Adipocyte (in vitro differentiated cells): Measurements from ENCODE around the gene RAB5A.
A peak's percentile ranks its signal among the peaks of the same experiment; 100 is the strongest.
"Not testable (repeated sequence)": the region's sequence is repeated elsewhere in the genome, so short reads cannot be mapped to it uniquely, and the experiment has no call there.

Experiments
- DNase-seq: peaks from one replicate; pipeline ENCODE4 v3.0.0-alpha.2; 2015; ENCODE audit warnings: low read depth
- H3K27me3 ChIP-seq: replicated peaks from 2 replicates; pipeline ENCODE4 v1.7.0; 2013; ENCODE audit warnings: mild to moderate bottlenecking, low read length, moderate library complexity; ENCODE audit not compliant: control insufficient read depth, insufficient read depth
- H3K36me3 ChIP-seq: 2 replicates; pipeline ENCODE4 v1.7.0; 2013; ENCODE audit warnings: low read length, mild to moderate bottlenecking, moderate library complexity; ENCODE audit not compliant: control insufficient read depth, insufficient read depth, severe bottlenecking
- H3K4me1 ChIP-seq: 2 replicates; pipeline ENCODE4 v1.7.0; 2013; ENCODE audit warnings: mild to moderate bottlenecking, low read length, moderate library complexity; ENCODE audit not compliant: control insufficient read depth, insufficient read depth
- H3K4me3 ChIP-seq: 2 replicates; pipeline ENCODE4 v1.7.0; 2013; ENCODE audit warnings: mild to moderate bottlenecking, low read length, moderate library complexity
- H3K9ac ChIP-seq: 2 replicates; pipeline ENCODE4 v1.7.0; 2013; ENCODE audit warnings: mild to moderate bottlenecking, low read length, moderate library complexity
- H3K9me3 ChIP-seq: 2 replicates; pipeline ENCODE4 v1.7.0; 2013; ENCODE audit warnings: mild to moderate bottlenecking, low read length, moderate library complexity; ENCODE audit not compliant: control insufficient read depth

RAB5A gene

GRCh38 chr3:19950316-19950715, 3.4 kb downstream of the RAB5A start:
- DNase-seq = no peak
- Histone ChIP-seq H3K4me1 (peaks cover 19% of the 10 kb centered on the region), H3K27me3 (no peaks in the 10 kb centered on the region), H3K36me3 (peaks cover 46% of the 10 kb centered on the region), H3K9ac (peak overlapping the region; percentile 96), H3K4me3 (peak overlapping the region; percentile 99), H3K9me3 (no peaks in the 10 kb centered on the region)

- H3K27me3 ChIP-seq = no peaks in the 10 kb centered on the region
- H3K9me3 ChIP-seq = no peaks in the 10 kb centered on the region
- H3K4me1 ChIP-seq = peaks cover 7% of the 10 kb centered on the region
- H3K4me3 ChIP-seq = no peak overlapping the region
- H3K9ac ChIP-seq = no peak overlapping the region
- DNase-seq = no peak
- peaks cover 76% of the 10 kb centered on the region for H3K36me3 ChIP-seq
Measured at GRCh38 chr3:19954676-19955075, 7.8 kb downstream of the RAB5A start.

- not testable (repeated sequence) for H3K4me3 ChIP-seq, H3K4me1 ChIP-seq
- peaks cover 74% of the 10 kb centered on the region for H3K36me3 ChIP-seq
Measured at GRCh38 chr3:19957354-19957753, 10.5 kb downstream of the RAB5A start.

GRCh38 chr3:19959505-19959904, 12.6 kb downstream of the RAB5A start:
- Histone ChIP-seq H3K36me3 (peaks cover 54% of the 10 kb centered on the region), H3K4me1 (no peaks in the 10 kb centered on the region), H3K9me3 (no peaks in the 10 kb centered on the region), H3K4me3 (no peak overlapping the region), H3K9ac (no peak overlapping the region), H3K27me3 (no peaks in the 10 kb centered on the region)
- no peak for DNase-seq

More at GRCh38 chr3:19957354-19957753, 10.5 kb downstream of the RAB5A start:
- H3K9ac ChIP-seq, H3K27me3 ChIP-seq, DNase-seq, H3K9me3 ChIP-seq: not testable (repeated sequence)

- DNase-seq = no peak
- Histone ChIP-seq H3K9me3 (no peaks in the 10 kb centered on the region), H3K36me3 (peaks cover 42% of the 10 kb centered on the region), H3K4me3 (no peak overlapping the region), H3K9ac (no peak overlapping the region), H3K4me1 (no peaks in the 10 kb centered on the region), H3K27me3 (no peaks in the 10 kb centered on the region)
Measured at GRCh38 chr3:19960696-19961095, 13.8 kb downstream of the RAB5A start.

GRCh38 chr3:19961960-19962359, 15.1 kb downstream of the RAB5A start:
- DNase-seq = no peak
- no peaks in the 10 kb centered on the region for H3K27me3 ChIP-seq
- peaks cover 30% of the 10 kb centered on the region for H3K36me3 ChIP-seq
- no peak overlapping the region for H3K4me3 ChIP-seq
- no peaks in the 10 kb centered on the region for H3K9me3 ChIP-seq
- H3K4me1 ChIP-seq = peaks cover 3% of the 10 kb centered on the region
- H3K9ac ChIP-seq = no peak overlapping the region

- H3K36me3 ChIP-seq = peaks cover 3% of the 10 kb centered on the region
- H3K9ac ChIP-seq = no peak overlapping the region
Measured at GRCh38 chr3:19967208-19967607, 20.3 kb downstream of the RAB5A start.

GRCh38 chr3:19967812-19968211, 20.9 kb downstream of the RAB5A start:
- H3K9ac ChIP-seq = no peak overlapping the region
- DNase-seq = no peak

More at GRCh38 chr3:19967208-19967607, 20.3 kb downstream of the RAB5A start:
- Histone ChIP-seq H3K9me3 (no peaks in the 10 kb centered on the region), H3K27me3 (no peaks in the 10 kb centered on the region), H3K4me1 (peaks cover 15% of the 10 kb centered on the region), H3K4me3 (no peak overlapping the region)
- no peak for DNase-seq

GRCh38 chr3:19970327-19970726, 23.4 kb downstream of the RAB5A start:
- Histone ChIP-seq H3K4me3 (no peak overlapping the region), H3K9ac (no peak overlapping the region), H3K9me3 (no peaks in the 10 kb centered on the region), H3K36me3 (peaks cover 18% of the 10 kb centered on the region), H3K4me1 (peaks cover 22% of the 10 kb centered on the region), H3K27me3 (no peaks in the 10 kb centered on the region)
- DNase-seq = no peak

More at GRCh38 chr3:19967812-19968211, 20.9 kb downstream of the RAB5A start:
- H3K27me3 ChIP-seq = no peaks in the 10 kb centered on the region
- no peaks in the 10 kb centered on the region for H3K9me3 ChIP-seq
- no peak overlapping the region for H3K4me3 ChIP-seq
- H3K36me3 ChIP-seq = peaks cover 3% of the 10 kb centered on the region
- H3K4me1 ChIP-seq = peaks cover 19% of the 10 kb centered on the region

- DNase-seq = peak; percentile 56
- H3K4me3 ChIP-seq = no peak overlapping the region
- H3K9me3 ChIP-seq = no peaks in the 10 kb centered on the region
- no peak overlapping the region for H3K9ac ChIP-seq
- H3K36me3 ChIP-seq = peaks cover 35% of the 10 kb centered on the region
- H3K4me1 ChIP-seq = peaks cover 18% of the 10 kb centered on the region
- H3K27me3 ChIP-seq = no peaks in the 10 kb centered on the region
Measured at GRCh38 chr3:19972054-19972453, 25.2 kb downstream of the RAB5A start.

- H3K4me1 ChIP-seq, H3K27me3 ChIP-seq, H3K9ac ChIP-seq, H3K4me3 ChIP-seq, DNase-seq, H3K9me3 ChIP-seq: not testable (repeated sequence)
- peaks cover 22% of the 10 kb centered on the region for H3K36me3 ChIP-seq
Measured at GRCh38 chr3:19988904-19989303, 42.0 kb downstream of the RAB5A start.

GRCh38 chr3:19994796-19995195, 47.9 kb downstream of the RAB5A start:
- H3K4me1 ChIP-seq = no peaks in the 10 kb centered on the region
- no peaks in the 10 kb centered on the region for H3K27me3 ChIP-seq
- no peaks in the 10 kb centered on the region for H3K9me3 ChIP-seq
- no peak overlapping the region for H3K9ac ChIP-seq
- no peak overlapping the region for H3K4me3 ChIP-seq
- no peaks in the 10 kb centered on the region for H3K36me3 ChIP-seq
- no peak for DNase-seq
